ENCODE measurements around the gene RBM45. TPM values are rescaled to one million over a fixed set of nuclear protein-coding genes. Genes with fewer than 3 reads are reported as not detected.

Gene RBM45
- total RNA-seq, result 10 to 100 TPM in 1 of 4 donors, 1 to 10 TPM in 3; 6.8 to 16.9 (median 8.2) TPM

GRCh38 chr2:178112202-178113152 lies at the start of gene RBM45:
TSS of gene RBM45 (plus strand) at chr2:178112437. CDS start at chr2:178112547, 110 bp downstream.
- peak; percentile 99 for ATAC-seq (ENCODE audit: low FRiP score)
- peak; percentile 69 for DNase-seq (ENCODE audit: low spot score)
- TF ChIP-seq CTCF (IDR thresholded peaks at IDR 0.05), result peak in 2 of 3 donors; percentile 59 to 90

GRCh38 chr2:178066324-178066723 lies 45.9 kb upstream of the RBM45 start:
- DNase-seq (ENCODE audit: low spot score), result no peak
- TF ChIP-seq CTCF (IDR thresholded peaks at IDR 0.05), result no peak
- ATAC-seq (ENCODE audit: low FRiP score), result no peak

- no peak for TF ChIP-seq CTCF (IDR thresholded peaks at IDR 0.05)
- no peak for ATAC-seq (ENCODE audit: low FRiP score)
- DNase-seq (ENCODE audit: low spot score), result no peak
Observed at GRCh38 chr2:178066890-178067669, 45.2 kb upstream of the RBM45 start.

GRCh38 chr2:178068823-178069454 lies 43.3 kb upstream of the RBM45 start:
- no peak for DNase-seq (ENCODE audit: low spot score)
- TF ChIP-seq CTCF (IDR thresholded peaks at IDR 0.05), result no peak
- ATAC-seq (ENCODE audit: low FRiP score), result no peak

- TF ChIP-seq CTCF (IDR thresholded peaks at IDR 0.05), result no peak
- DNase-seq (ENCODE audit: low spot score) (no peak), ATAC-seq (ENCODE audit: low FRiP score) (no peak)
Observed at GRCh38 chr2:178069551-178069950, 42.7 kb upstream of the RBM45 start.

- DNase-seq (ENCODE audit: low spot score), result no peak
- ATAC-seq (ENCODE audit: low FRiP score), result no peak
- TF ChIP-seq CTCF (IDR thresholded peaks at IDR 0.05), result no peak
Observed at GRCh38 chr2:178070824-178071223, 41.4 kb upstream of the RBM45 start.
